HG03469 (cell line): Measurements from ENCODE around the gene CEP72.
"Not testable (repeated sequence)": the region's sequence is repeated elsewhere in the genome, so short reads cannot be mapped to it uniquely, and the experiment has no call there.

Experiments used
- ATAC-seq: cut with Tn5 transposase; IDR thresholded peaks from one replicate; pipeline ENCODE4 v1.9.1; 2021; ENCODE audit warnings: mild to moderate bottlenecking, moderate library complexity, moderate number of reproducible peaks; ENCODE audit not compliant: unreplicated experiment

Gene CEP72, protein sequence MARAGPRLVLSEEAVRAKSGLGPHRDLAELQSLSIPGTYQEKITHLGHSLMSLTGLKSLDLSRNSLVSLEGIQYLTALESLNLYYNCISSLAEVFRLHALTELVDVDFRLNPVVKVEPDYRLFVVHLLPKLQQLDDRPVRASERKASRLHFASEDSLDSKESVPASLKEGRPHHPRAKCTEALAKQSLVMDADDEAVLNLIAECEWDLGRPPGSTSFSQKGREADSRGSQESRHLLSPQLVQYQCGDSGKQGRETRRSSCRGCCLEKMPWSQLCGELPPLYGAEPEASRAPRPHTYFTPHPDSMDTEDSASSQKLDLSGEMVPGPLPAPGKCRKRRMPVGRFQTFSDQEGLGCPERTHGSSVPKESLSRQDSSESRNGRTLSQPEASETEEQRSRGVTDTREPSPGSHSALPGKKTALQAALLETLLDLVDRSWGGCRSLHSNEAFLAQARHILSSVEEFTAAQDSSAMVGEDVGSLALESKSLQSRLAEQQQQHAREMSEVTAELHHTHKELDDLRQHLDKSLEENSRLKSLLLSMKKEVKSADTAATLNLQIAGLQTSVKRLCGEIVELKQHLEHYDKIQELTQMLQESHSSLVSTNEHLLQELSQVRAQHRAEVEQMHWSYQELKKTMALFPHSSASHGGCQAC

DNA sequence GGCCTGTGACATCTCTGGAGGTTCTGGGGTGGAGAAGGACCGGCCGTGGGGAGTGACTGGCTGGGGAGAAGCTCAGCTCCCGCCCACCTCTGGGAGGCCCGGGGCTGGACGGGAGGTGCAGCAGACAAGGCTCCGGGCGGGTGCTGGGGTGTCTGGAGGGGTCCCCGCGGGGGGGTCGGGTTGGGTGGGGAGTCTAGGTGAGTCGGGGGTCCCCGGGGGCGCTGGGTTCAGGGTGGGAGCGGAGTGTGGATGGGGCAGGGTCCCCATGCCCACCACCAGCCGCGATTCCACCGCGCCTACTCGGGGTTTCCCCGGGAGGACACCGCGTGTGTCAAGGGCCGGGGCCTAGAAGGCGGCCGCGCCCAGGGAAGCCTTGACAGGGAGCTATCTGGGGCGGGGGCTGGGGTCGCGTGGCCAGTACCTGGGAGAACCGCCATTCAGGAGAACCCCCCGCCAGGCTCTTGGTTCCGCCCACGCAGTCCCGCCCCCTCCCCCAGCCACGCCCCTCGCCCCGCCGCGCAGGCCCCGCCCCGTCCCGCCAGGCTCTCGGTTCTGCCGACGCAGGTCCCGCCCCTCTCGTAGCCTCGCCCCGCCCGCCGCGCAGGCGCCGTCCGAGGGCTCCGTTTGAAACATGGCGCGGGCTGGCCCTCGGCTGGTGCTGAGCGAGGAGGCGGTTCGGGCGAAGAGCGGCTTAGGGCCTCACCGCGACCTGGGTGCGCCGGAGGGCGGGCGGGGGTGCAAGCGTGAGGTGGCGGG is at the start of gene CEP72:
Gene CEP72 (plus strand): TSS at position 610 of the 756 bp plus-strand sequence. CDS start 22 bp downstream, at position 632.
- peak; percentile 38 for ATAC-seq

DNA sequence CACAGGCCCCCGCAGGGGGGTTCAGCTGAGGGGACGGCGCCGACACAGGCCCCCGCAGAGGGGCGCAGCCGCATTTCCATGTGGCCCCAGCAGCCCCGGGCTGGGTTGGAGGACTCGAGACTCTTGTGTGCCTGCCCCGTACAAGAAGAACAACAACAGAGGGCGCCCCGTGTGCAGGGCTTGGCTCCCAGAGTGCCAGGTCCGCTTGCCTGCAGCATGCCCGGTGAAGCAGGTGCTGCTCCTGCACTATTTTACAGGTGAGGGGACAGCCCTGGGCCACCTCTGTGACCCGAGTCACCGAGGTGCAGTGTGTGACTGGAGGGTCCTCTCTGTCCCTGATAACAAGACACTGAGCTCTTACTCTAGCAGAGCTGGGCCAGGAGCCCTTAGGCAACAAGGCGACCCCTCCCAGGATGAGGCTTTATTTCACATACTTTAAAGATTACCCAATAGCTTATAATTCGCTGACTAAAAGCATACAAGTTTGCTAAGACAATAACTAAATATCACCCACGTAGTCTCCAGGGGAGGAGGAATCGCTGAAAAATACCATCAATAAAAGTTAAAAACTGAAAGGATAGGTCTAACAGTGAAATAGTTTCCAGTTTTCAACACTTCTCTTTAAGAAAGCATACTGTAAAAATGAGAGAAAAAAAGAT is 46.2 kb upstream of the CEP72 start:
- ATAC-seq, result no peak

DNA sequence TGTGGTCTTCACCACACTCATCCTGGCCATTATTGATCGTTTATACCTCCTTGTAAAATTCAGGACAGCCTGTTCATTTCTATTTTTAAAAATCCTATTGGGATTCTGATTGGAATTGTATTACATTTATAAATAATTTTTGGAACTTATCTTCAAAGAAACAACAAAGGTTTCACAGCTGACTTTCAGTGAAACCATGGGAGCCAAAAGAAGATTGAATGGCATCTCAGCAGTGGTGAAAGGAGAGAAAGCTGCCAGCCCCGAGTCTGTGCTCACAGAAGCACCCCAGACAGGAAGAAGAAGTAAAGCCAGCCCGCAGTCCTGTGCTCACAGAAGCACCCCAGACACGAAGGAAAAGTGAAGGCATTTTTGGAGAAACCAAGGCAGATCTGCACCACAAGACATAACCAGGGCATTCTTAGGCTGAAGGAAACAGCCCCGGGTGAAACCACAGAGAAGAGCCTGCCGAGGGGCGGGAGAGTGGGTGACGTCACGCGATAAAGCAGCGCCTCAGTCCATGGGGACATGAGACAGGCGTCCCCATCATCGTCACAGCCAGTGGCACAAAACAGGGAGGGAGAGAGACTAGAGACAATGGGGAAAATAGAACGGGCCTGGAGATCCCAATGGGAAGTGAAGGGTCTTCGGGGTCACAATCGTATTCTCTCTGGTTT is 45.4 kb upstream of the CEP72 start:
- no peak for ATAC-seq

DNA sequence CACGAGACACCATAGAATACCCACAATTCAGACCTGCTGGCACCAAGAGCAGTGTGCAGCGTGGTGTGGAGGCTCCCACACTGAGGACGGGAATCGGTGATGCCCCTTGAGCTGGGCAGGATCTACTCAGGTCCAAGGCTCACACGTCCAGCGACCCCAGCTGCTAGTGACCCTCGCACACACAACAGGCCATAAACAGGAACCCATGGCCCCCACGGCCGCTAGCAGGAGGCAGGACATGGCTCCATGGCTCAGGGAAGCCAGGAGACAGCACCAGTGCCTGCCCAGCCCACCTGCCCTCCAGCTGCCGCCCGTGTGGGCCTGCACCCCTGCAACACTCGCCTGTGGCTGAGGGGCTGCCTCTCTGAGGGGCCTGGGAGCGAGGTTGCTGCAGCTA is 44.5 kb upstream of the CEP72 start:
- no peak for ATAC-seq

DNA sequence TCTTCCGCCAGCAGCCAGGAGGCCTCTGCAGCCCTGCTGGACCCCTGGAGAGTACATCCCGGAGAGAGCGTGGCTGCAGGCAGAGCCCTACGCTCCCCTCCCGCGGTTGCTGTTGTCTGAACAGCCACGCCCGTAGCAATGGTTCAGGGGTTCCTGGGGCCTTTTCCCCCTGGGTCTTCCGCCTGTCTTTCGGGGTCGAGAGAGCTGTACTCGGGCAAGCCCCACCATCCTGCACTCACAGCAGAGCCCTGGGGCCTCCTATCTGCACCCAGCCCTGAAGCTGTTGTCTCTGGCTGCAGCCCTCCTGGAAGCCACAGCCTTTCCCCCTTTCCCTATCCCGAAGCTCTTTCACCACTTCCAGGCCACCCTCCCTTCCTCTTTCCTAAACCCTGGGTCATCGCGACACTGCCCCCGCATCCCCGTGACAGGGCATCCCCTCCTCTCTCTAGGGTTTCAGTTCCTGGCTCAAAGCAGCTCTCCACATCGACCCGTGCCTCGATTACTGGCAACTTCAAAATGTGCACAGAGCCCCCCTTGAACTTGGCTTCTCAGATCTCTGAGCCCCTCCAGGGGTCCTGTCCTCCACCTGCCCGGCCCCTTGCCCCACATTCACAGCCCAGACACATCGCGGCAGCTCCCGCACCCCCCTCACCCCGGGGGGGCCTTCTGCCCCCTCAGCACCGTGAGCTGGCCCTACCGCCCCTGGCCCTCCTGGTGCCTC is 43.9 kb upstream of the CEP72 start:
- ATAC-seq, result no peak

DNA sequence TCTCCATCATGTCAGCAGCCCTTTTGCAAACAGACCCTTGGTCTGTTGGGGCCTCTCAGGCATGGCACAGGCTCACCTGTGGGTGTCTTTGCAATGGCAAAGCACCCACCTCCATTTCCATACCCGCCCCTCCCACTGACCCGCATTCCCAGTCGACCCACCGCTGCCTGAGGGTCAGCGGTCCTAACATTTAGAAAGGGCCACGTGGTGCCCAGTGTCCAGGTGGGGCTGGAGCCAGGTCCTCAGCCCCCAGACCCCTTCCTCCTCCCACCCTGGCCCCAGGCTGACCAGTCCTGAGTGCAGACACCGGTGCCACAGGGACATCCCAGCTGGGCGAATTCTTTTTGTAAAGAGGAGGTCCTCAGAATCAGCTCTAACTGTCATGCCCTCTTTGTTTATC is 43.3 kb upstream of the CEP72 start:
- no peak for ATAC-seq

DNA sequence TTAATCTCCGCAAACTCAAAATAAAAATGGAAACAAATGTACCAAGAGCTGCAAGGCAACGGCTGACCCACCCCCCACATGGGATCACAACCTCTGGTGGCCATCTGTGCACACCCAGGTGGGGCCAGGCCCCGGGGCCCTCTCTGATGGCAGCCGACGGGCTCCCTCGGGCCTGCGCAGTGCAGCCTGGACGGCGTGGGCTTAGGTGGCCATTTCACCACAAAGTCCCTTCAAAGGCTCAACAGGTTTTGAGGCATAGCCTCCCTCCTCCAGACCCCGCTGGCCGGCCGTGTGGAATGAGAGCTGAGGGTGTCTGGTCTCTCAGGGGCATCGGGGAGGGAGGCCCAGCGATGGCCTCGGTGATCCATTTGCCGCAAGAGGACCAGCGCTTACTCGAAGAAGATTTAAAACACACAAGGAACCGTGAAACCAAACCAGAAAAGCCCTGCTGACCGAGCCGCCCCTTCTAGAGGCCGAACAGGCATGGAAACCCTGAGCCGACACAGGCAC is 42.7 kb upstream of the CEP72 start:
- no peak for ATAC-seq

DNA sequence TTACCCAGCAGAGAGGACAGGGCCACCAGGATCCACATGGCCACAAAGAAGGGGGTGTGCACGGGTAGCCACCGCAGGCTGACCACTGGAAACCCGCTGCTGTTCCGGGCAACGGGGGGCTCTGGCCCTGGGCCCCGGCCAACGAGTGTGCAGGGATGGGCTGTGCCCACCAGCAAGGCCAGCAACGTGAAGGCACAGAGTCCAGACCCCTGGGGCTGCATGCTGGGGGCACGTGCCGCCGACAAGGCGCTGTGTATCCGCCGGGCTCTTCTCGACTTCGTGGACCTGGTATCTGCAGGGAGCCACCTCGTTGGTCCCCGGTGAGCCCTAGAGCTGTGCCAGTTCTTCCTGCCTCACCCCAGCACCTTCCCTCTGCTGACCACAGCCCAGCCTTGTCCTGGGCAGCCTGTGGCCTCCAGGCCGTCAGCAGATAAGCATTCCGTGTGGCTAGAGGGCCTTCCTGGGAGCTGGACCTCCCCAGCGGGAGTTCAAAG is 42.2 kb upstream of the CEP72 start:
- ATAC-seq, result no peak

DNA sequence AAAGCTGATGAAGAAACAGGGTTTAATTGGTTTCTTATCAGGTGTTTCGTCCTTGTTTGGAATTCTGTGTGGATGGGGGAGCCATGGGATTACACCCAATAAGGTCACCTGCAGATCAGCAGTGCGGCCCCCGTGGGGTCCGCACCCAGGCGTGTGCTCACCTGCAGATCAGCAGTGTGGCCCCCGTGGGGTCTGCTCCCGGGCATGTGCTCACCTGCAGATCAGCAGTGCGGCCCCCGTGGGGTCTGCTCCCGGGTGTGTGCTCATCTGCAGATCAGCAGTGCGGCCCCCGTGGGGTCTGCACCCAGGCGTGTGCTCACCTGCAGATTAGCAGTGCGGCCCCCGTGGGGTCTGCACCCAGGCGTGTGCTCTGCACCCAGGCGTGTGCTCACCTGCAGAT is 41.7 kb upstream of the CEP72 start:
- ATAC-seq, result no peak

DNA sequence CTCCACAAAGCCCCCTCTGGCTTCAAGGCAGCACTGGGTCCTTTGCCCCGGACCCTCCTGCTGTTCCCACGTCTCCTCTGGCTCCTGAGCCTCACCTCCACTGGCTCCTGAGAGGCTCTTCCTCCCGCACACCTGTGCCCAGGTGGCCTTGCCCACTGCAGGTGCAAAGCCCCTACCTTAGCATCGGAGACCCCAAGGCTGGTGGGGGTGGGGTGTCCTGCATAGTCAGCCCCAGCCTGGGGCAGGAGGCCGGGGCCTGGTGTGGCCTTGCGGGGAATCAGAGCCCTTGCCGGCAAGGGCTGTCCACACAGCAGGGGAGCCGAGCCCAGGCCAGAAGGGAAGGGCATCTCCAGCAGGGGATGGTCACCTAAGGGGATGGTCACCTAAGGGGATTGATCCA is 41.3 kb upstream of the CEP72 start:
- ATAC-seq, result no peak

DNA sequence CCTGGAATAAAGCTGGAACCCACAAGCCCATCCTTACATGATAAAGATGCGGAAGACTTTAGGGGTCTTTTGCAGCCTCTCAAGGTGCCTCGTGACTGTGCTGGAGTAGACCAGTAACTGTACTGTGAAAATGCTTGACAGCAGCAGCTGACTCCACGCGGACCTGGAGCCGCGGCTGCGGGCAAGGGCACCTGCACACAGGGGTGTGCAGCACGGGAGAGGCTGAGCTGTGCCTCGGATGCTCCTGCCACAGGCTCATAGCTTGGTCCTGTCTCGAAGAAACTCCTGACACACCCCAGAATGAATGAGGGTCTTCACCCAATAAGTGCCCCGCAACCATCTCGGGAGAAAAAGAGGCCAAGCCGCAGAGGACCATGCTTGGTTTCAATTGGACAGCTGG is 40.3 kb upstream of the CEP72 start:
- ATAC-seq, result no peak

DNA sequence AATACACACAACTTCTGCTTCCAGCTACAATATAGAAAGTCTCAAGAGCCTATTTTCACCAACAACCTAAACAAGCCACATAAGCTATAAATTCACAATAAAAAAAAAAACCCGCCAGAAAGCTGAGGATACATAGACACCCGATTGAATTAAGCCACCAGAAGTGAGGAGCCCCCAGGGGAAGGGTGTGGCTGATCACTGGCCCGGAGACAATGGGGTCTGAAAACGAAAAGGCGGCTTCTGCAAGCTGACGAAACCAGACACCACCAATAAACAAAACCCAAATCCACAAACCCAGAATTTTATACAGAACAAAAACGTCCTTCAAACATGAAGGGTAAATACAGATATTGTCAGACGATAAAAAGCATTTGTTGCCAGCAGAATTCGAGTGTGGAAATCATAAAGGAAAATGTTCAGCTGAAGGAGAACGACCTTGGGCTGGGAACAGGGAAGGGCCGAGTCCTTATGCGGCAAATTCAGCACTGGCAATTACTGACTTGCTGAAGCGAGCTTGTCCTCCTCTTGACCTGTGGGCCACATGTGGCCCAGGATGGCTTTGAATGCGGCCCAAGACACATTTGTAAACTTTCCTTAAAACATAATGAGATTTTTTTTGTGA is 39.6 kb upstream of the CEP72 start:
- no peak for ATAC-seq

DNA sequence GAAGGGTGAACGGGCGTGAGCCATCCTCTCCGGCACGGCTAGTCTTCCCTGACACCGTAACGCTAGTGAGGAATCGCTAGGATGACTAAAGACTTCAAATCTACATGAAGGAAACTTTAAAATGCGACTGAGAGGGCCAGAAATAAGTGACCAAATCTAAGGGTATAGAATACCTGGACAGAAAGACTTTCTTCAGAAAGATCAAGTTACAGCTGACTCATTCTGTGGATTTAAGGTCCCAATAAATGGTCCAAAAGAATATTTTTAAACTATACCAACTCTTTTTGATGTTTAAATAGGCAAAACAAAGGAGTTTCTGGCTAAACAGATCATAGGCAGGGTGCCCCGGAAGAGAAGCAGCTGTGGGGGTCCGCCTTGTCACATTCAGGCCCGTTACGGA is 38.9 kb upstream of the CEP72 start:
- no peak for ATAC-seq

DNA sequence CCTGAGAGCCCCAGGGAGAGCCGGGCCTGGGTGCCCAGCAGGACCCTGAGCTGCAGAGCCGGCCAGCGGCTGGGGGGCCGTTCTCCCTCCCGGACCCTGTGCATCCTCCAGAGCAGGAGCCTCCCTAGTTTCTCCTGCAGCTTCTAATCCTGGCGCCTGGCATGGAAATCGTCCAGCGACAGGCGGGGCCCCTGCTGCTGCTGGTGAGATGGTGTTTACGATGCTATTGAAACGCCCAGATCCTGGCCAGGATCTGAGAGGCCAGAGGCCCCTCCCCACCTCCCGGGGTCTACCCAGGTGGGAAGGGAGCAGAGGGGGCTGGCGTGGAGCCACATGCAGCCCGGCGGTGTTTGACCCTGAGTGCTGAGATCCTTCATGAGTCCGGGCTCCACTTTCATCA is 38.2 kb upstream of the CEP72 start:
- ATAC-seq, result no peak

DNA sequence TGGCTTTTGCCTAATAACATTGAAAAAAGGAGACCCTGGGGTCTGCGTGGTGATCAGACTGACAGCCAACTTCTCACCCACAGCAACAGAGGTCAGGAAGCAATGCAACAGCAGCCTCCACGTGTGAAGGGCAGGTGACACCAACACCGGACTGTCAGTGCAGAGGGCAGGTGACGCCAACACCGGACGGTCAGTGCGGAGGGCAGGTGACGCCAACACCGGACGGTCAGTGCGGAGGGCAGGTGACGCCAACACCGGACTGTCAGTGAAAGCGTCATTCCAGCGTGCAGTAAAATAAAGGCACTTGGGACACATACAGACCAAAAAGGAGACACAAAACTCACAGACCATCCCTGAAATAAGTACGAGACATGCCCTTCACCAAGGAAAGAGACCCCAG is 37.2 kb upstream of the CEP72 start:
- ATAC-seq, result no peak

DNA sequence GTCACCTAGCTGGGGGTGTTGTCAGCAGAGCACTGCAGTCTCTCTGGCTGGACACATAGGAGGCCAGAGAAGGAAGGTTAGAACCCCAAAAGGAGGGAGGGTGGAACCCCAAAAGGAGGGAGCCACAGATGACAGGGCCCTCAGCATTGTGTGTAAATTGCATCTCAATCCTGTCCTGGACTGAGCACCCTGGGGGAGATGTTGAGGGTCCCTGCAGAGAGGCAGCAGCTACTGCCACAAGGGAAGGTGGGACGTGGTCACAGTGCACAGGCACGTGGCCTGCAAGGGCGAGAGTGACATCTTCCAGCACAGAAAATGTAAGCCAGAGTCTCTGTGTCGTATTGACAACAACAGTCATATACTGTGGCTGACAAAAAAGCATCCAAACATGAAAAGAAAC is 36.5 kb upstream of the CEP72 start:
- ATAC-seq, result no peak

DNA sequence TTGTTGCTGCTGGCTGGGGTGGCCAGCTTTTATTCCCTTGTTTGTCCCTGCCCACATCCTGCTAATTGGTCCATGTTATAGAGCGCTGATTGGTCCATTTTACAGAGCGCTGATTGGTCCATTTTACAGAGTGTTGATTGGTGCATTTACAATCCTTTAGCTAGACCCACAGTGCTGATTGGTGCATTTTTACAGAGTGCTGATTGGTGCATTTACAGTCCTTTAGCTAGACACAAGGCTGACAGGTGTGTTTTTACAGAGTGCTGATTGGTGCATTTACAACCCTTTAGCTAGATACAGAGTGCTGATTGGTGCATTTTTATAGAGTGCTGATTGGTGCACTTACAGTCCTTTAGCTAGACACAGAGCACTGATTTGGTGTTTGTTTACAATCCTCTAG is 34.9 kb upstream of the CEP72 start:
- ATAC-seq, result not testable (repeated sequence)

DNA sequence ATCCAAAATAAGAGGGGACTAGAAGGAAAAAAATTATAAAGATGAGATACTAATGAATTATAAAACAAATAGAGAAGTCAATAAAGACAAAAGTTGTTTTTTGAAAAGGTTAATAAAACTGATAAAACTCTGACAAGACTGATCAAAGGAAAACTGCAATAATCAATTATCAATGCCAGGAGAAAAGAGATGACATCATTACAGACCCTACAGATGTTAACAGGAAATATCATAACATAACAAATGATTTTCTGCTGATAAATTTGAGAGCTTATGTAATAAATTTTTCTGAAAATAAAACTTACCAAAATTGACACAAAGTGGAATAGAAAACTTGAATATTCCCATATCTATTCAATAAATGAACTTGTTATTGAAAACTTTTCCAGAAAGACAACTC is 34.3 kb upstream of the CEP72 start:
- ATAC-seq, result no peak

DNA sequence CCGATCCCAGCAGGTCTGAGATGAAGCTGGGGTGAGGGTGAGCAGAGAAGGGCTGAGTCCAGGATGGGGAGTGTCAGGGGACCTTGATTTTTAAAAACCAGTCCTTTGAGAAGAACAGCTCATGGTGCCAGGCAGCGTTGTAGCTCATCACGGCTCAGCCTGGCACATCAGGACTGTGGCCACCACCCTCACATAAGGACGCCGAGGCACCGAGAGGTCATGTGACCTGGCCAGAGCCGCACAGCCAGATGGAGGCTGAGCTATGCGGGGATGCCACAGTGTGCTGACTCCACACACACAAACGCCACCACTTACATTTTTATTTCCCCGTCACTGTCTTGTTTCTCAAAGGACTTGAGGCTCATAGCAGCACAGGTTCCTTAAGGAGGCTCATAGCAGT is 32.9 kb upstream of the CEP72 start:
- ATAC-seq, result no peak
